Esophagus muscularis mucosa (tissue), 4 donors: ENCODE data around the gene PIGU. TPM values are rescaled to one million over a fixed set of nuclear protein-coding genes. Genes with fewer than 3 reads are reported as not detected.
A peak's percentile ranks its signal among the peaks of the same experiment; 100 is the strongest.

ENCODE experiments used
- DNase-seq: peaks from one replicate; pipeline ENCODE4 v3.0.0-alpha.2; 2017; ENCODE audit errors: extremely low spot score
- H3K27ac ChIP-seq, 4 donors: fragments of 200-600 bp; sonication (generic); replicated peaks in 1 of 4; 1 replicate in 3 of 4; 2 replicates in 1 of 4; pipeline ENCODE4 v1.5.1; 2016 to 2019; ENCODE audit warnings: mild to moderate bottlenecking in 1 of 4
- H3K27me3 ChIP-seq, 4 donors: fragments of 200-600 bp; sonication (generic); one replicate each; pipeline versions ENCODE4 v1.5.1 to v1.6.0; 2016 to 2019
- H3K36me3 ChIP-seq, 4 donors: fragments of 200-600 bp; sonication (generic); one replicate each; pipeline ENCODE4 v1.5.1; 2016 to 2019
- H3K4me1 ChIP-seq, 4 donors: fragments of 200-600 bp; sonication (generic); one replicate each; pipeline ENCODE4 v1.5.1; 2016 to 2019
- H3K4me3 ChIP-seq, 4 donors: fragments of 200-600 bp; sonication (generic); 1 replicate in 2 of 4; 2 replicates in 2 of 4; pipeline ENCODE4 v1.5.1; 2016 to 2019; ENCODE audit warnings: mild to moderate bottlenecking in 4 of 4, moderate library complexity in 1 of 4
- H3K9me3 ChIP-seq, 4 donors: fragments of 200-600 bp; sonication (generic); 1 replicate in 3 of 4; 2 replicates in 1 of 4; pipeline ENCODE4 v1.5.1; 2016 to 2019
- EP300 ChIP-seq: sonication (generic); formaldehyde crosslinking; IDR thresholded peaks from one replicate; pipeline ENCODE4 v1.6.1; 2017; ENCODE audit warnings: antibody characterized with exemption
- POLR2A ChIP-seq: fragments of 450-650 bp; IDR thresholded peaks from one replicate; pipeline ENCODE4 v1.6.1; 2017; ENCODE audit warnings: antibody characterized with exemption, moderate library complexity, mild to moderate bottlenecking, low read depth
- POLR2AphosphoS5 ChIP-seq, 2 donors: sonication (generic); formaldehyde crosslinking; IDR thresholded peaks; one replicate each; pipeline ENCODE4 v1.6.1; 2017; ENCODE audit warnings: antibody characterized with exemption in 2 of 2
- WGBS: methylation state at CpG from one replicate; pipeline ENCODE4 v1.1.5; 2018; 5-methylcytosine and 5-hydroxymethylcytosine counted together
- intact Hi-C: fragments of 100-400 bp; cut with DNase I; formaldehyde crosslinking; loops from one replicate; pipeline ENCODE4 v1.15.1; 2023
- total RNA-seq, 4 donors: library from RNA; depleted of rRNA; stranded (reverse); fragments of >200 nt; gene quantifications; one replicate each; pipeline versions ENCODE4 v1.1.0 to v1.2.1, GENCODE V29; 2016
- TF ChIP-seq, protein P1 (sequence below), 3 experiments: fragments of 200-600 bp in 2 of 3; fragments of 450-650 bp in 1 of 3; sonication (generic) in 2 of 3; IDR thresholded peaks; one replicate each; pipeline ENCODE4 v1.5.1; 2017 to 2019; ENCODE audit warnings: antibody characterized with exemption in 3 of 3, mild to moderate bottlenecking in 2 of 3, moderate library complexity in 1 of 3

The PIGU gene
- total RNA-seq, 4 donors from 2014 or later = 9.1 to 10.8 (median 9.5) TPM

DNA sequence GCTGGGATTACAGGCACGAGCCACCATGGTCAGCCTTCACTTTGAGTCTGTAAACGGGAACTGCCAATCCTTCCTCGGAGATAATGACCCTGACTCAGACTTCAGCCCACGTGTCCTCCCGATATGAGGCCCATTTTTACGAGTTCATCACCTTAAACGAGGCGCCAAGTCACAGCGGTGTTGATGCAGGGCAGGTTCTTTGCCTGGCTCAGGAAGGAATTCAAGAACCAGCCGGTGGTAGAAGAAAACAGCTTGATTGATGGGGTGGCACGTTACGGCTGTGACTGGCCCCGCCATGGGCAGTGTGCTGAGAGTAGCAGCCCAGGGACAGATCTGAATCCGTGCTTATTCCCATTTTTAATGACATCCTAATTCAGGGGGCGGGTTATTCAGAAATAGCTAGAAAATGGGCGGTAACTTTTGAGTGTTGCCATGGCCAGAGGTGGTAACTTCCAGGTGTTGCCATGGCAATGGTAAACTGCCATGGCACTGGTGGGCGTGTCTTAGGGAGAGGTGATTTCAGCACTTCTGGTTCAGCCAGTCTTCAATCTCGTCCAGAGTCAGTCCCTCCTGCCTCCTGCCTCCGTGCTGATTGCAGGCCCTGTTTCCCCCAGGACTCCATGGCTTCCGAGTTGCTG is 127.5 kb downstream of the PIGU start:
- no peaks in the 10 kb centered on the region for H3K9me3 ChIP-seq
- H3K4me1 ChIP-seq = peaks cover 4 to 13% (median 9%) of the 10 kb centered on the region in 4 donors
- H3K36me3 ChIP-seq = no peaks in the 10 kb centered on the region
- H3K27ac ChIP-seq = no peak overlapping the region
- no peak for DNase-seq
- WGBS = 66% methylated on average over 20 of the region's 20 CpGs
- H3K27me3 ChIP-seq = no peaks in the 10 kb centered on the region
- intact Hi-C loops = no loop called here
- no peak for TF ChIP-seq POLR2AphosphoS5 (IDR thresholded peaks at IDR 0.05)
- TF ChIP-seq, protein P1, sequence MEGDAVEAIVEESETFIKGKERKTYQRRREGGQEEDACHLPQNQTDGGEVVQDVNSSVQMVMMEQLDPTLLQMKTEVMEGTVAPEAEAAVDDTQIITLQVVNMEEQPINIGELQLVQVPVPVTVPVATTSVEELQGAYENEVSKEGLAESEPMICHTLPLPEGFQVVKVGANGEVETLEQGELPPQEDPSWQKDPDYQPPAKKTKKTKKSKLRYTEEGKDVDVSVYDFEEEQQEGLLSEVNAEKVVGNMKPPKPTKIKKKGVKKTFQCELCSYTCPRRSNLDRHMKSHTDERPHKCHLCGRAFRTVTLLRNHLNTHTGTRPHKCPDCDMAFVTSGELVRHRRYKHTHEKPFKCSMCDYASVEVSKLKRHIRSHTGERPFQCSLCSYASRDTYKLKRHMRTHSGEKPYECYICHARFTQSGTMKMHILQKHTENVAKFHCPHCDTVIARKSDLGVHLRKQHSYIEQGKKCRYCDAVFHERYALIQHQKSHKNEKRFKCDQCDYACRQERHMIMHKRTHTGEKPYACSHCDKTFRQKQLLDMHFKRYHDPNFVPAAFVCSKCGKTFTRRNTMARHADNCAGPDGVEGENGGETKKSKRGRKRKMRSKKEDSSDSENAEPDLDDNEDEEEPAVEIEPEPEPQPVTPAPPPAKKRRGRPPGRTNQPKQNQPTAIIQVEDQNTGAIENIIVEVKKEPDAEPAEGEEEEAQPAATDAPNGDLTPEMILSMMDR (IDR thresholded peaks at IDR 0.05) = no peak
- TF ChIP-seq EP300 = no peak
- no peak for TF ChIP-seq POLR2A
- H3K4me3 ChIP-seq = no peak overlapping the region

DNA sequence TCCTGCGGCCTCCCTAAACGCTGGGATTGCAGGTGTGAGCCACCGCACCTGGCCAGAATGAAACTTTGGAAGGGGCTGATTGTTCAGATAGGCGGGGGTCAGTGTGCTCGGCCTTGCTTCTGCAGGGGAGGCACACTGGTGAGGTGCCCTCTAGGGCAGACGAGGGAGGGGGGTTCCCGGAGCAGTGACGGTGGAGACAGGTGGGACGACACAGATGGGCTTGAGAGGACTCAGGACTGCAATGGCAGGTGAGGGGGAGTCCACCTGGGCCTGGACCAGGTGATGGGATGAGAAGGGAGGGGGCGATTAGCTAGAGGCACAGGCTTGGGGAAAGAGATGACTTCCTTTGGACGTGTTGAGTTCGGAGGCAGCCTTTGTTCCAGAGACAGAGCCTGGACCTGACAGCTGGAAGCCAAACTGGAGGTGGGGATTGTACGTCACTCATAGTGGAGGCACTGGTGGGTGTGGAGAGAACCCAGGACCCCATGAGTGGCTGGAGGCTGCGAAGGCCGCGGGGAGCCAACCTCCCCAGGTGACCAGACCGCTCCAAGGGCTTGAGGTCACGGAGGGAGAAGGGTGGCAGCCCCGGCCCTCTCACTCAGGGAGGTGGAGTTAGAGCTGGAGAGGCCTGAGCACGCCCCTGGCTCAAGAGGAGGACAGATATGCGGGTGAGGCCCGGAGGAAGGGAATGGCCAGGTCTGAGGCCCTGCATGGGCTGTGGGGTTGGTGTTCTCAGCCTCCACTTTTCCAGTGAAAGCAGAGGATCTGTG is 128.9 kb downstream of the PIGU start:
- WGBS = 86% methylated on average over 19 of the region's 22 CpGs
- Histone ChIP-seq H3K4me1 (peaks cover 0 to 9% (median 7%) of the 10 kb centered on the region in 4 donors), H3K4me3 (no peak overlapping the region), H3K9me3 (no peaks in the 10 kb centered on the region), H3K36me3 (peaks cover 0 to 4% (median 0%) of the 10 kb centered on the region in 4 donors), H3K27ac (no peak overlapping the region), H3K27me3 (no peaks in the 10 kb centered on the region)
- DNase-seq = no peak
- intact Hi-C loops = no loop called here
- no peak for TF ChIP-seq POLR2AphosphoS5 (IDR thresholded peaks at IDR 0.05)
- TF ChIP-seq POLR2A = no peak
- TF ChIP-seq, protein P1 (IDR thresholded peaks at IDR 0.05) = no peak
- TF ChIP-seq EP300 = no peak

DNA sequence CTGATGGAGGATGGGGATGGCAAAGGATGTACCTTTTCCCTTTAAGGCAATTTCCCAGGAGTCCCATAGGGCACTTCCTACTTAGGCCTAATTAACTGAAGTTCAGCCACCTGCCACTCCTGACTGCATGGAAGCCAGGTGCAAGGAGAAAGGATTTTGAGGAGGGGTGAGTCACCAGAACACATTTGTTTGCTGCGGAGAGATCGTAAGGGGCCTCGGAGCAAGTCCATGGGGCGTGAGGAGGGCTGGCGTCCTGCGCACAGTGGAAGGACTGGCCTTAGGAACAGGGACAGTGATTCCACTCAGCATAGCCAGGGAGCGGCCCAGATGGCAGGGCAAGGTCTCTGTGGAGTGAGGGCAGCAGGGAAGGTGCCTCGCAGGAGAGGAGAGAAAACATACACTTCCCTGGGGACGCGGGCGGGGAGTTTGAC is 130.1 kb downstream of the PIGU start:
- DNase-seq = no peak
- 89% methylated on average over 11 of the region's 11 CpGs for WGBS
- Histone ChIP-seq H3K4me3 (no peak overlapping the region), H3K36me3 (peaks cover 3 to 15% (median 8%) of the 10 kb centered on the region in 4 donors), H3K27me3 (no peaks in the 10 kb centered on the region), H3K4me1 (peaks cover 0 to 9% (median 6%) of the 10 kb centered on the region in 4 donors), H3K9me3 (no peaks in the 10 kb centered on the region), H3K27ac (no peak overlapping the region)
- TF ChIP-seq EP300 = no peak
- TF ChIP-seq POLR2A = no peak
- TF ChIP-seq POLR2AphosphoS5 (IDR thresholded peaks at IDR 0.05) = no peak
- TF ChIP-seq, protein P1 (IDR thresholded peaks at IDR 0.05) = no peak
- intact Hi-C loops = no loop called here

DNA sequence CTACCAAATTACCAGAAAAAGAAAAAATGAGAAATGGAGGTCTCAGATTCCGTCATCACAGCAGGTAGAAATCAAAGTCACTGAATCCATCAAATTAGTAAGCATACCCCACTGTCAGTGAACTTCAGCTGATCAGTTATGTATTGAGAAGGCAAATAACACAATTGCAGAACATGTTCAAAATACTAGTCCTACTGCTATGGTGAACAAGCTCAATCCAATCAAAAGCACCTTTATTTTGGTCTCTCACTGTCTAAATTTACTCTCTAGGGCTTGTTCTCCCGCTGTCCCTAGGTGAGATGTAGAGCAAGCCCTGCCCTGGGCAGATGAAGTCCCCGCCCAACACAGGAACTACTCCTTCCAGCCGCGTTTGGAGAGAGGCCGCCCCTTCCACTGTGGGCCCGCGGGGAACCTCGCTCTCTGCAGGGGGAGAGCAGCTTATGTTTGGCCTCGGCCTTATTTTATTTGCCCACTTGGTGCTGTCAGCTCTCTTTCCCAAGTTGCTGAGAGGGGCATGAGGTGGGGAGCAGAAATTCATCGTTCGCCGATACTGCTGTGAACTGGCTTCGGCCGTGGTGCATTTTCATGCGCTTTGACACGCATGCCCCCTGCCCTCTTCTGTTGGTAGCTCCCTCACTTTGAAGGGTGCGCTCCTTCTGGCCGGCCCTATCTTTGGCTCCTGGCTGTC is 132.6 kb downstream of the PIGU start:
- no peak for DNase-seq
- intact Hi-C loops = no loop called here
- Histone ChIP-seq H3K27me3 (no peaks in the 10 kb centered on the region), H3K9me3 (no peaks in the 10 kb centered on the region), H3K4me1 (peaks cover 0 to 9% (median 6%) of the 10 kb centered on the region in 4 donors), H3K27ac (no peak overlapping the region), H3K4me3 (peak overlapping the region in 2 of 4 donors; percentile 1 to 18), H3K36me3 (peaks cover 24 to 40% (median 32%) of the 10 kb centered on the region in 4 donors)
- TF ChIP-seq, protein P1 (IDR thresholded peaks at IDR 0.05) = no peak
- TF ChIP-seq POLR2AphosphoS5 (IDR thresholded peaks at IDR 0.05) (no peak), POLR2A (no peak), EP300 (no peak)
- WGBS = 30% methylated on average over 19 of the region's 19 CpGs
